Hepatocyte (in vitro differentiated cells): ENCODE data around the gene OR51B4.

ENCODE experiments used
- EZH2 ChIP-seq: fragments of 200-600 bp; sonication (generic); IDR thresholded peaks from 2 replicates; pipeline ENCODE4 v1.6.1; 2016; ENCODE audit warnings: antibody characterized with exemption, mild to moderate bottlenecking, borderline replicate concordance
- EZH2phosphoT487 ChIP-seq: fragments of 200-600 bp; sonication (generic); IDR thresholded peaks from one replicate; pipeline ENCODE4 v1.6.1; 2018; ENCODE audit warnings: antibody characterized with exemption, mild to moderate bottlenecking, low read depth, moderate library complexity; ENCODE audit not compliant: unreplicated experiment, severe bottlenecking
- TF ChIP-seq, protein P1 (sequence below): fragments of 200-600 bp; sonication (generic); IDR thresholded peaks from 2 replicates; pipeline ENCODE4 v1.5.1; 2016; ENCODE audit warnings: antibody characterized with exemption, mild to moderate bottlenecking; ENCODE audit not compliant: poor library complexity

DNA sequence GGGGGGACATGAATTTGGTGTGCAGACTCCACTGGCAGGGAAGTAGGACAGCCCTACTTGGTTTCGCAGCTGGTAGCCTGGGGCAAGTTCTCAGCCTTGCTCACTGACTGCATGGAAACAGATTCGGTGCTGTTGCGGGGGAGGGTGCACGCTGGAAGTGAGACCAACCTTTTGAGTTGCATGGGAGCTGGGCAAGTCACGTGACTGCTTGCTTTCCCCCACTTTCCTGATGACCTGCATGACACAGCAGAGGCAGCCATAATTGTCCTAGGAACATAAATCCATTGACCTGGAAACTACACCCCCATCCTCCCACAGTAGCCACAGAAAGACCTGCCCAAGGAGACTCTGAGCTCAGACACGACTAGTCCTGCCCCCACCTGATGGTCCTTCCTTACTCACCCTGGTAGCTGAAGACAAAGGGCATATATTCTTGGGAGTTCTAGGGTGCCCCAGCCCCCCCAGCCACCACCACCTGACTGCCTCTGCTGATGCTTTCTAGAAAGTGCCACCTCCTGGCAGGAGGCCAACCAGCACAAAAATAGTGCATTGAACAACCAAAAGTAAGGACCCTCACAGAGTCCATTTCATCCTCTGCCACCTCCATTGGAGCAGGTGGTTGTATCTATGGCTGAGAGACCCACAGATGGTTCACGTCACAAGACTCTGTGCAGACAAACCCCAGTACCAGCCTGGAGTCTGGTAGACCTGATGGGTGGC, 43.0 kb downstream of the OR51B4 start:
- TF ChIP-seq EZH2: no peak
- TF ChIP-seq, protein P1, sequence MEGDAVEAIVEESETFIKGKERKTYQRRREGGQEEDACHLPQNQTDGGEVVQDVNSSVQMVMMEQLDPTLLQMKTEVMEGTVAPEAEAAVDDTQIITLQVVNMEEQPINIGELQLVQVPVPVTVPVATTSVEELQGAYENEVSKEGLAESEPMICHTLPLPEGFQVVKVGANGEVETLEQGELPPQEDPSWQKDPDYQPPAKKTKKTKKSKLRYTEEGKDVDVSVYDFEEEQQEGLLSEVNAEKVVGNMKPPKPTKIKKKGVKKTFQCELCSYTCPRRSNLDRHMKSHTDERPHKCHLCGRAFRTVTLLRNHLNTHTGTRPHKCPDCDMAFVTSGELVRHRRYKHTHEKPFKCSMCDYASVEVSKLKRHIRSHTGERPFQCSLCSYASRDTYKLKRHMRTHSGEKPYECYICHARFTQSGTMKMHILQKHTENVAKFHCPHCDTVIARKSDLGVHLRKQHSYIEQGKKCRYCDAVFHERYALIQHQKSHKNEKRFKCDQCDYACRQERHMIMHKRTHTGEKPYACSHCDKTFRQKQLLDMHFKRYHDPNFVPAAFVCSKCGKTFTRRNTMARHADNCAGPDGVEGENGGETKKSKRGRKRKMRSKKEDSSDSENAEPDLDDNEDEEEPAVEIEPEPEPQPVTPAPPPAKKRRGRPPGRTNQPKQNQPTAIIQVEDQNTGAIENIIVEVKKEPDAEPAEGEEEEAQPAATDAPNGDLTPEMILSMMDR: no peak
- no peak for TF ChIP-seq EZH2phosphoT487
